ENCODE results near the gene CNOT10. TPM values are rescaled to one million over a fixed set of nuclear protein-coding genes. Genes with fewer than 3 reads are reported as not detected.
"Not testable (repeated sequence)": the region's sequence is repeated elsewhere in the genome, so short reads cannot be mapped to it uniquely, and the experiment has no call there.

CNOT10 gene
- total and polyA plus RNA-seq, 7 experiments from 2014 or later, result 31.4 to 69.4 (median 46.5) TPM

DNA sequence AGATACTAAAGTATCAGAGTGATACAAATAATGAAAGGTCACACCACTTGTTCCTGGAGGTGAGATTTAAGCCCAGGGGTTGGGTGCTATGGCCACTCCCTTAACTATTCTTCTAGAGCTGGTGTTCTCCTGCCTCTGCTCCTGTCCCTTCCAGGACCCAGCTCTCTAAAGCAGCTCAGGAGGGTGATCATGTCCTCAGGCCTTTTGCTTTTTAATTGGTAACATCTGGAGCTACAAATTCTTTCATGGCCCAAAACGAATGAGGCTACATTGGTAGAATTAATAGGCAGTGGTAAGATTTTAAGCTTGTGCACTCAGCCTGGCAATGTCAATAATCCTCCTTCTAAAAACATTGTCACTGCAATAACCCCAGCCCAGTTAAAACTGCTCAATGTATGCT is 38.2 kb upstream of the CNOT10 start:
- no peaks in the 10 kb centered on the region for H3K4me1 ChIP-seq (ENCODE audit: control insufficient read depth in 2 of 2, insufficient read depth in 2 of 2, low read length in 2 of 2)
- no peaks in the 10 kb centered on the region for H3K27me3 ChIP-seq (ENCODE audit: control insufficient read depth in 2 of 2, insufficient read depth in 2 of 2, low read length in 2 of 2)
- no peaks in the 10 kb centered on the region for H3K36me3 ChIP-seq (ENCODE audit: control insufficient read depth in 2 of 3, insufficient read depth in 3 of 3, low read length in 3 of 3)
- no peaks in the 10 kb centered on the region for H3K9me3 ChIP-seq (ENCODE audit: control insufficient read depth in 2 of 3, low read length in 3 of 3)
- H3K27ac ChIP-seq (ENCODE audit: low read depth, low read length), result no peak overlapping the region
- Mint-ChIP-seq H3K4me1 (no peaks in the 10 kb centered on the region), H3K9me3 (no peaks in the 10 kb centered on the region), H3K27ac (no peak overlapping the region), H3K27me3 (peaks cover 0 to 17% (median 0%) of the 10 kb centered on the region in 5 donors), H3K4me3 (no peak overlapping the region), H3K36me3 (no peaks in the 10 kb centered on the region)
- H3K4me3 ChIP-seq (ENCODE audit: low read length), result no peak overlapping the region
- POLR2A ChIA-PET, result interaction anchor here (0.5 kb wide), 1 partner anchor 13 kb away, joined by 3 read pairs; no protein-coding TSS in a partner anchor
- DNase-seq (no peak), ATAC-seq (no peak)
- intact Hi-C loops (cut with micrococcal nuclease), result no loop called here
- CTCF ChIA-PET, result no interaction called here

DNA sequence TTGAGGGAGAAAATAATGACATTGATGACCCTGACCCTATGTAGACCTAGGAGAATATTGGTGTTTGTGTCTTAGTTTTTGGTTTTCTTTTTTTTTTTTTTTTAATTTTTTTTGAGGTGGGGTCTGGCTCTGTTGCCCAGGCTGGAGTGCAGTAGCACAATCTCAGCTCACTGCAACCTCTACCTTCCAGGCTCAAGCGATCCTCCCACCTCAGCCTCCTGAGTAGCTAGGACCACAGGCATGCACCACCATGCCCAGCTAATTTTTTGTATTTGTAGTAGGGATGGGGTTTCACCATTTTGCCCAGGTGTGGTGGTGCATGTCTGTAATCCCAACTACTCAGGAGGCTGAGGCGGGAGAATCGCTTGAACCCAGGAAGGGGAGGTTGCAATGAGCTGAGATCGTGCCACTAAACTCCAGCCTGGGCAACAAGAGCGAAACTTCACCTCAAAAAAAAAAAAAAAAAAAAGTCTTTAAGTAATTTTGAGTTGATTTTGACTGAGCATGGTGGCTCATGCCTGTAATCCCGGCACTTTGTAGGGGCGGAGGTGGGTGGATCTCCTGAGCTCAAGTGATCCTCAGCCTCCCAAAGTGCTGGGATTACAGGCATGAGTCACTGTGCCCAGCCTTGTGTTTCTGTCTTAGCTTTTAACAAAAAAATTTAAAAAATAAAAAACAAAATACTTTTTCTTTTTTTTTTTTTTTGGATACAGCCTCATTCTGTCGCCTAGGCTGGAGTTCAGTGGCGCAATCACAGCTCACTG is 32.5 kb upstream of the CNOT10 start:
- H3K27me3 ChIP-seq (ENCODE audit: control insufficient read depth in 2 of 2, insufficient read depth in 2 of 2, low read length in 2 of 2); DNase-seq; H3K36me3 ChIP-seq (ENCODE audit: control insufficient read depth in 2 of 3, insufficient read depth in 3 of 3, low read length in 3 of 3); POLR2A ChIA-PET; H3K27ac Mint-ChIP-seq; H3K9me3 ChIP-seq (ENCODE audit: control insufficient read depth in 2 of 3, low read length in 3 of 3); H3K9me3 Mint-ChIP-seq; H3K4me1 ChIP-seq (ENCODE audit: control insufficient read depth in 2 of 2, insufficient read depth in 2 of 2, low read length in 2 of 2); intact Hi-C loops (cut with micrococcal nuclease); H3K4me3 ChIP-seq (ENCODE audit: low read length); ATAC-seq; H3K27ac ChIP-seq (ENCODE audit: low read depth, low read length); H3K4me1 Mint-ChIP-seq; H3K4me3 Mint-ChIP-seq; H3K36me3 Mint-ChIP-seq; CTCF ChIA-PET: not testable (repeated sequence)
- H3K27me3 Mint-ChIP-seq, result peaks cover 0 to 22% (median 6%) of the 10 kb centered on the region in 5 donors

DNA sequence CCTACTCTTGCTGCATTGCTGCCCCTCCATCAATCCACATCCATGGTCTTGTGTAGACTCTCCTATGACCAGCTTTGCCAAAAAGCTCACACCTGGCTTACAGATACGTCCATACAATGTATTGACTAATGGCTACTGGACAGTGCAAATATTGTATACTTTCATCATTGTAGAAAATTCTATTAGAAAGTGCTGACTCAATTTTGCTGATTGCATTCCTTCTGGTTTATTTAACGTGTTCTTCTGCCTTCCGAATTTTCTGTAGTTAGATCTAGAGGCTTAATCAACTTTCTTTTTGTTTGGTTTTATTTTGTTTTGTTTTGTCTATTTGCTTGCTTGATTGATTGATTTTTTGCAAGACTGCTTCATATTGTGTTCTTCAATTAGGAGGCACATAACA is 29.8 kb upstream of the CNOT10 start:
- Mint-ChIP-seq H3K4me3 (no peak overlapping the region), H3K27me3 (peaks cover 0 to 22% (median 17%) of the 10 kb centered on the region in 5 donors), H3K36me3 (no peaks in the 10 kb centered on the region), H3K27ac (no peak overlapping the region), H3K9me3 (peaks cover 0 to 6% (median 1%) of the 10 kb centered on the region in 11 donors), H3K4me1 (no peaks in the 10 kb centered on the region)
- H3K4me1 ChIP-seq (ENCODE audit: control insufficient read depth in 2 of 2, insufficient read depth in 2 of 2, low read length in 2 of 2), result no peaks in the 10 kb centered on the region
- DNase-seq, result no peak
- H3K4me3 ChIP-seq (ENCODE audit: low read length), result no peak overlapping the region
- H3K9me3 ChIP-seq (ENCODE audit: control insufficient read depth in 2 of 3, low read length in 3 of 3), result no peaks in the 10 kb centered on the region
- ChIA-PET CTCF (no interaction called here), POLR2A (no interaction called here)
- H3K27ac ChIP-seq (ENCODE audit: low read depth, low read length), result no peak overlapping the region
- no peaks in the 10 kb centered on the region for H3K27me3 ChIP-seq (ENCODE audit: control insufficient read depth in 2 of 2, insufficient read depth in 2 of 2, low read length in 2 of 2)
- intact Hi-C loops (cut with micrococcal nuclease), result no loop called here
- H3K36me3 ChIP-seq (ENCODE audit: control insufficient read depth in 2 of 3, insufficient read depth in 3 of 3, low read length in 3 of 3), result no peaks in the 10 kb centered on the region
- no peak for ATAC-seq

DNA sequence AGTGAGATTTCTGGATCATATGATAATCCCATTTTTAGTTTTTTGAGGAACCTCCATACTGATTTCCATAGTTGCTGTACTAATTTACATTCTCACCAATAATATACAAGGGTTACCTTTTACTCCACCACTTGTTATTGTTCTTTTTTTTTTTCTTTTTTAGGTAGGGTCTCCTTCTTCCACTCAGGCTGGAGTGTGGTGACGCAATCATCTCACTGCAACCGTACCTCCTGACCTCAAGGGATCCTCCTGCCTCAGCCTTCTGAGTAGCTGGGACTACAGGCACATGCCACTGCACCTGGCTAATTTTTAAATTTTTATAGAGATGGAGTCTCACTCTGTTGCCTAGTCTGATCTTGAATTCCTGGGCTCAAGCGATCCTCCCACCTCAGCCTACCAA is 24.4 kb upstream of the CNOT10 start:
- H3K36me3 ChIP-seq (ENCODE audit: control insufficient read depth in 2 of 3, insufficient read depth in 3 of 3, low read length in 3 of 3), result no peaks in the 10 kb centered on the region
- DNase-seq, result no peak
- H3K27ac ChIP-seq (ENCODE audit: low read depth, low read length), result no peak overlapping the region
- Mint-ChIP-seq H3K4me3 (no peak overlapping the region), H3K4me1 (no peaks in the 10 kb centered on the region), H3K27ac (no peak overlapping the region), H3K36me3 (no peaks in the 10 kb centered on the region), H3K27me3 (peaks cover 0 to 22% (median 17%) of the 10 kb centered on the region in 5 donors), H3K9me3 (no peaks in the 10 kb centered on the region)
- no peaks in the 10 kb centered on the region for H3K27me3 ChIP-seq (ENCODE audit: control insufficient read depth in 2 of 2, insufficient read depth in 2 of 2, low read length in 2 of 2)
- ChIA-PET POLR2A (no interaction called here), CTCF (interaction anchor here (1.5 kb wide), 1 partner anchor 483 kb away, joined by 4 read pairs; no protein-coding TSS in a partner anchor)
- H3K9me3 ChIP-seq (ENCODE audit: control insufficient read depth in 2 of 3, low read length in 3 of 3), result no peaks in the 10 kb centered on the region
- ATAC-seq, result no peak
- no peaks in the 10 kb centered on the region for H3K4me1 ChIP-seq (ENCODE audit: control insufficient read depth in 2 of 2, insufficient read depth in 2 of 2, low read length in 2 of 2)
- intact Hi-C loops (cut with micrococcal nuclease), result no loop called here
- H3K4me3 ChIP-seq (ENCODE audit: low read length), result no peak overlapping the region

DNA sequence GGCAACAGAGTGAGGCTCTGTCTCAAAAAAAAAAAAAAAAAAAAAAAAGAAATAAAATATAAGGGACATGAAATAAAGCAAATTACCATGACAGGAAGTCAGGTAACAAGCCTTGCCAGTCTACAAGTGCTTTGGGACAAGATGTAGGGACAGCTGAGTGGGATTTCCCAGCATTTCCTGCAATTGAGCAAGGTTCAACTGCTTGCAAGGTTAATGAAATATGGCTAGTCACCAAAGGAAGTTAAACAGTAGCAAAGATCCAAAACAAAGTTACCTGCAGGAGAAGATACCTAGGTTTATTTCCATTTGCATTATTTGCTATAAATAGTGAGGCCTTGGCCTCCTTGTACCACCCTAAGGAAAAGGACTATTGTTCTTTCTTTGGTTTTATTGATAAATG is 22.3 kb upstream of the CNOT10 start:
- intact Hi-C loops (cut with micrococcal nuclease), result no loop called here
- no peaks in the 10 kb centered on the region for H3K4me1 Mint-ChIP-seq
- Histone ChIP-seq H3K4me3 (ENCODE audit: low read length) (no peak overlapping the region), H3K36me3 (ENCODE audit: control insufficient read depth in 2 of 3, insufficient read depth in 3 of 3, low read length in 3 of 3) (no peaks in the 10 kb centered on the region), H3K9me3 (ENCODE audit: control insufficient read depth in 2 of 3, low read length in 3 of 3) (no peaks in the 10 kb centered on the region), H3K27me3 (ENCODE audit: control insufficient read depth in 2 of 2, insufficient read depth in 2 of 2, low read length in 2 of 2) (no peaks in the 10 kb centered on the region), H3K27ac (ENCODE audit: low read depth, low read length) (no peak overlapping the region), H3K4me1 (ENCODE audit: control insufficient read depth in 2 of 2, insufficient read depth in 2 of 2, low read length in 2 of 2) (no peaks in the 10 kb centered on the region)
- no peak overlapping the region for H3K27ac Mint-ChIP-seq
- no peaks in the 10 kb centered on the region for H3K36me3 Mint-ChIP-seq
- DNase-seq (no peak), ATAC-seq (no peak)
- ChIA-PET CTCF (no interaction called here), POLR2A (no interaction called here)
- H3K9me3 Mint-ChIP-seq, result no peaks in the 10 kb centered on the region
- no peak overlapping the region for H3K4me3 Mint-ChIP-seq
- peaks cover 0 to 16% (median 11%) of the 10 kb centered on the region in 5 donors for H3K27me3 Mint-ChIP-seq

DNA sequence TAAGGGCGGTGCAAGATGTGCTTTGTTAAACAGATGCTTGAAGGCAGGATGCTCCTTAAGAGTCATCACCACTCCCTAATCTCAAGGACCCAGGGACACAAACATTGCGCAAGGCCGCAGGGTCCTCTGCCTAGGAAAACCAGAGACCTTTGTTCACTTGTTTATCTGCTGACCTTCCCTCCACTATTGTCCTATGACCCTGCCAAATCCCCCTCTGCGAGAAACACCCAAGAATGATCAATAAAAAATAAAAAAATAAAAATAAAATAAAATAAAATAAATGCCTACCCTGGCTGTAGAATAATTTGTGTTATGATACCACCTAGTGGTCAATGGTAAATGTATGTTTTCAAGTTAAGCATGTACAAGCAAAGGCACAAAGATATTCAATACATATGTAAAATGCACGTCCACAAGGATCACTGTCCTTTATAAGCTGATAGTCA is 20.3 kb upstream of the CNOT10 start:
- POLR2A ChIA-PET; H3K27ac ChIP-seq (ENCODE audit: low read depth, low read length); H3K9me3 Mint-ChIP-seq; H3K4me1 Mint-ChIP-seq; H3K4me3 Mint-ChIP-seq; H3K27ac Mint-ChIP-seq; H3K27me3 ChIP-seq (ENCODE audit: control insufficient read depth in 2 of 2, insufficient read depth in 2 of 2, low read length in 2 of 2); H3K4me1 ChIP-seq (ENCODE audit: control insufficient read depth in 2 of 2, insufficient read depth in 2 of 2, low read length in 2 of 2); H3K9me3 ChIP-seq (ENCODE audit: control insufficient read depth in 2 of 3, low read length in 3 of 3); H3K36me3 Mint-ChIP-seq; H3K4me3 ChIP-seq (ENCODE audit: low read length); H3K36me3 ChIP-seq (ENCODE audit: control insufficient read depth in 2 of 3, insufficient read depth in 3 of 3, low read length in 3 of 3): not testable (repeated sequence)
- DNase-seq (peak in 6 of 9 donors; percentile 18 to 52 (median 36)), ATAC-seq (peak; percentile 75)
- CTCF ChIA-PET, result interaction anchor here (1.0 kb wide), 1 partner anchor 155 kb away, joined by 5 read pairs; no protein-coding TSS in a partner anchor
- H3K27me3 Mint-ChIP-seq, result peaks cover 0 to 10% (median 0%) of the 10 kb centered on the region in 5 donors
- intact Hi-C loops (cut with micrococcal nuclease), result loop anchor here (1.0 to 2.0 kb wide), 3 partner anchors 154 to 488 kb away; no protein-coding TSS in a partner anchor

DNA sequence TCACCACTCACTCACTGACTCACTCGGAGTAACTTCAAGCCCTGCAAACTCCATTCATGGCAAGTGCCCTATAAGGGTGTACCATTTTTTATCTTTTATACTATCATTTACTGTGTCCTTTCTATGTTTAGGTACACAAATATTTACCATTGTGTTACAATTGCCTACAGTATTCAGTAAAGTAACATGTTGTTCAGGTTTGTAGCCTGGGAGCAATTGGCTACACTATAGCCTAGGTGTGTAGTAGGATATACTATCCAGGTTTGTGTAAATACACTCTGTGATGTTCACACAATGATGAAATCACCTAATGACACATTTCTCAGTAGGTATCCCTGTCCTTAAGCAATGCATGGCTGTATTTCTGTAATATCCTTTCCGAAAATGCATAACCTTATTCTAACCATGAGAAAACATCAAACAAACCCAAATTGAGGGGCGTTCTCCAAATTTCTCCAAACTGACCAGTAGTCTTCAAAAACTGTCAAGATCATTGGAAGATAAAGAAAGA is 17.9 kb upstream of the CNOT10 start:
- ATAC-seq, result no peak
- Mint-ChIP-seq H3K27me3 (peaks cover 0 to 13% (median 0%) of the 10 kb centered on the region in 5 donors), H3K4me3 (no peak overlapping the region), H3K27ac (no peak overlapping the region), H3K9me3 (no peaks in the 10 kb centered on the region), H3K4me1 (no peaks in the 10 kb centered on the region), H3K36me3 (no peaks in the 10 kb centered on the region)
- no peaks in the 10 kb centered on the region for H3K27me3 ChIP-seq (ENCODE audit: control insufficient read depth in 2 of 2, insufficient read depth in 2 of 2, low read length in 2 of 2)
- H3K9me3 ChIP-seq (ENCODE audit: control insufficient read depth in 2 of 3, low read length in 3 of 3), result no peaks in the 10 kb centered on the region
- no peak overlapping the region for H3K27ac ChIP-seq (ENCODE audit: low read depth, low read length)
- intact Hi-C loops (cut with micrococcal nuclease), result no loop called here
- H3K36me3 ChIP-seq (ENCODE audit: control insufficient read depth in 2 of 3, insufficient read depth in 3 of 3, low read length in 3 of 3), result no peaks in the 10 kb centered on the region
- H3K4me1 ChIP-seq (ENCODE audit: control insufficient read depth in 2 of 2, insufficient read depth in 2 of 2, low read length in 2 of 2), result no peaks in the 10 kb centered on the region
- CTCF ChIA-PET, result interaction anchor here (0.8 to 1.1 kb wide), 2 partner anchors 15 to 160 kb away, joined by 5 read pairs; no protein-coding TSS in a partner anchor
- H3K4me3 ChIP-seq (ENCODE audit: low read length), result no peak overlapping the region
- POLR2A ChIA-PET, result interaction anchor here (0.5 kb wide), 1 partner anchor 269 kb away, joined by 4 read pairs; no protein-coding TSS in a partner anchor
- no peak for DNase-seq

All from naive thymus-derived CD4-positive, alpha-beta T cell (primary cell).